ENCODE measurements around the gene DDIT3. TPM values are rescaled to one million over a fixed set of nuclear protein-coding genes. Genes with fewer than 3 reads are reported as not detected.

Gene DDIT3
- total RNA-seq, 1 experiment from 2014 or later = 14.1 TPM

- peaks cover 3 to 10% (median 8%) of the 10 kb centered on the region in 3 experiments; a peak in 5 of 7 replicates for H3K36me3 Mint-ChIP-seq (ENCODE audit: insufficient read depth in 1 of 3, low read depth in 3 of 3)
- Histone ChIP-seq H3K9ac (ENCODE audit: extremely low read depth, insufficient read length, low read length) (no peak within 1 kb of the TSS), H3K27me3 (ENCODE audit: insufficient read depth, low read length) (no peaks in the 10 kb centered on the region; the same call in 1 of the 2 replicates)
Measured at GRCh38 chr12:57549909-57550640, 29.8 kb upstream of the DDIT3 start, which contains the start of gene KIF5A. Gene KIF5A, plus strand, starts transcription at chr12:57550044. Its CDS starts 228 bp downstream, at chr12:57550272.

More at GRCh38 chr12:57549909-57550640, 29.8 kb upstream of the DDIT3 start, which contains the start of gene KIF5A:
- Mint-ChIP-seq H3K9me3 (no peaks in the 10 kb centered on the region), H3K4me3 (peak within 1 kb of the TSS; percentile 84 to 89), H3K27ac (peak within 1 kb of the TSS in 2 of 3 experiments; percentile 0 to 66; a peak in 2 of 7 replicates), H3K4me1 (peaks cover 51 to 68% of the 10 kb centered on the region in 2 experiments), H3K27me3 (ENCODE audit: low read depth) (peaks cover 22% of the 10 kb centered on the region)
- peak within 1 kb of the TSS; percentile 56 for H3K4me2 ChIP-seq (ENCODE audit: insufficient read depth, insufficient read length, low read length)
- H4K8ac ChIP-seq (replicated peaks; ENCODE audit: insufficient read length, low read depth, low read length) = no peak within 1 kb of the TSS
- H2BK120ac ChIP-seq (ENCODE audit: low read depth, low read length, poor library complexity, severe bottlenecking) = no peak within 1 kb of the TSS
- no peak within 1 kb of the TSS for H2AFZ ChIP-seq (ENCODE audit: low read length)
- no peak within 1 kb of the TSS for H2BK12ac ChIP-seq (ENCODE audit: insufficient read length, low read depth, low read length)
- no peak within 1 kb of the TSS for H3K23ac ChIP-seq (ENCODE audit: insufficient read length, low read depth, low read length)
- H4K5ac ChIP-seq (ENCODE audit: insufficient read length, low read depth, low read length) = no peak within 1 kb of the TSS
- H3K56ac ChIP-seq (ENCODE audit: insufficient read length, low read depth, low read length) = no peak within 1 kb of the TSS
- WGBS (ENCODE audit: extremely low coverage, insufficient read length, low lambda C conversion rate) = no CpG with 5 or more reads among the region's 52 CpGs
- H3K18ac ChIP-seq (ENCODE audit: insufficient read length, low read depth, low read length) = no peak within 1 kb of the TSS
- peaks cover 16% of the 10 kb centered on the region for H3K23me2 ChIP-seq (ENCODE audit: insufficient read length, low read depth, low read length, poor library complexity, severe bottlenecking)
- H3K9me3 ChIP-seq (ENCODE audit: control insufficient read depth, low read depth, low read length) = no peaks in the 10 kb centered on the region
- H3K27ac ChIP-seq (ENCODE audit: insufficient read length, low read depth, low read length) = no peak within 1 kb of the TSS
- H3K79me1 ChIP-seq (ENCODE audit: insufficient read depth, low read depth, low read length, poor library complexity, severe bottlenecking) = peaks cover 9% of the 10 kb centered on the region
- H3K79me2 ChIP-seq (ENCODE audit: insufficient read depth, low read length) = no peaks in the 10 kb centered on the region; the same call in 1 of the 2 replicates
- H3K4me1 ChIP-seq (ENCODE audit: insufficient read depth, low read length) = peaks cover 11% of the 10 kb centered on the region
- no peak within 1 kb of the TSS for H2AK5ac ChIP-seq (ENCODE audit: insufficient read length, low read length)
- no peak for TF ChIP-seq CTCF (conservative IDR thresholded peaks at IDR 0.05)
- no peak within 1 kb of the TSS for H2BK20ac ChIP-seq (ENCODE audit: low read depth, low read length, poor library complexity, severe bottlenecking)
- H4K91ac ChIP-seq (ENCODE audit: insufficient read length, low read depth, low read length) = no peak within 1 kb of the TSS
- no peak within 1 kb of the TSS for H2BK5ac ChIP-seq (ENCODE audit: insufficient read length, low read length)
- no peak within 1 kb of the TSS for H3T11ph ChIP-seq (ENCODE audit: low read length)
- no peaks in the 10 kb centered on the region for H4K20me1 ChIP-seq (ENCODE audit: control insufficient read depth, insufficient read depth, insufficient read length)
- no peak within 1 kb of the TSS for H2BK15ac ChIP-seq (ENCODE audit: low read depth, low read length)
- no peak within 1 kb of the TSS for H3K4ac ChIP-seq (ENCODE audit: low read depth, low read length)
- H3K14ac ChIP-seq (ENCODE audit: insufficient read depth, low read length) = no peak within 1 kb of the TSS
- DNase-seq = peak; percentile 86

Measured in H9 (cell line).